Stimulated activated CD4-positive, alpha-beta T cell treated with anti-CD3 and anti-CD28 coated beads, Interleukin-4, amount 100 ng/mL, for 24 hours (primary cell): ENCODE measurements around the gene PIGL.
"Not testable (repeated sequence)": the region's sequence is repeated elsewhere in the genome, so short reads cannot be mapped to it uniquely, and the experiment has no call there.

Experiments used
- DNase-seq: peaks from one replicate; pipeline ENCODE4 v3.0.0-alpha.2; 2020

Gene PIGL

GRCh38 chr17:16217002-16217635 lies at the start of gene PIGL:
Gene PIGL (plus strand): TSS chr17:16217210. CDS start chr17:16217227, 17 bp downstream.
- DNase-seq, result peak; percentile 93

- DNase-seq, result no peak
Measured at GRCh38 chr17:16171613-16172012, 45.4 kb upstream of the PIGL start.

- no peak for DNase-seq
Measured at GRCh38 chr17:16178836-16179235, 38.2 kb upstream of the PIGL start.

DNA sequence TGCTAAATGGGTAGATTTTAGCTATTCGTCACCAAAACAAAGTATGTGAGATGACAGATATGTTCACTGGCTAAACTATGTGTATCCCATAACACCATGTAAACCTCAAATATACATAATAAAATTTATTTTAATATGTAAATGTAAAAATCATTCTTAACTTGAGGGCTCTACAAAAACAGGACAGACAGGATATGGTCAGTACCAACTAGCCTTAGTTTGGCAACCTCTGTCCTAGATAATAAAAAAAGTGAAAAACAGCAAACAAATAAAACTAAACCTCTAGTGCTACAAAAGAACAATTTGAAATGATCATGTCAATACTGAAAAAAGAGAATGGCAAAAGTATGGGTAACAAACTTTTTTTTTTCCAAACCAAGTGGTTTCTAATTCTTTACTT lies 35.4 kb upstream of the PIGL start:
- no peak for DNase-seq

- no peak for DNase-seq
Measured at GRCh38 chr17:16187642-16188041, 29.4 kb upstream of the PIGL start.

DNA sequence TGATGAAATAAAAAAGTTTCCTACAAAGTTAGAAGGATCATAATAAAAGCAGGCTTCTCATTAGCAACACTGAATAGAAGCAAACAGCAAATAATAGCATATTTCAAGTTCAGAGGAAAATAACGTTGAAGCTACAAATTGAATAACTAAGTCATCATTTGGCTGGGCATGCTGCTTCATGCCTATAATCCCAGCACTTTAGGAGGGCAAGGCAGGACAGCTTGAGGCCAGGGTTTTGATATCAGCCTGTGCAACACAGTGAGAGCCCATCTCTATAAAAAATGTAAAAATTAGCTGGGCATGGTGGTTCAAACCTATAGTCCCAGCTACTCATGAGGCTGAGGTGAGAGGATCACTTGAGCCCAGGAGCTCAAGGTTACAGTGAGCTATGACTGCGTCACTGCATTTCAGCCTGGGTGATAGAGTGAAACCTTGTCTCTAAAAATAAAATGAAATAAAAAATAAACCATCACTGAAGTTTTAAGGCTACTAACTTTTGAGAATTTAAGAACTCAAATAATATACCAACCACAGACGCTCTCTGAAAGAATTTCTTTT lies 27.1 kb upstream of the PIGL start:
- DNase-seq, result no peak

DNA sequence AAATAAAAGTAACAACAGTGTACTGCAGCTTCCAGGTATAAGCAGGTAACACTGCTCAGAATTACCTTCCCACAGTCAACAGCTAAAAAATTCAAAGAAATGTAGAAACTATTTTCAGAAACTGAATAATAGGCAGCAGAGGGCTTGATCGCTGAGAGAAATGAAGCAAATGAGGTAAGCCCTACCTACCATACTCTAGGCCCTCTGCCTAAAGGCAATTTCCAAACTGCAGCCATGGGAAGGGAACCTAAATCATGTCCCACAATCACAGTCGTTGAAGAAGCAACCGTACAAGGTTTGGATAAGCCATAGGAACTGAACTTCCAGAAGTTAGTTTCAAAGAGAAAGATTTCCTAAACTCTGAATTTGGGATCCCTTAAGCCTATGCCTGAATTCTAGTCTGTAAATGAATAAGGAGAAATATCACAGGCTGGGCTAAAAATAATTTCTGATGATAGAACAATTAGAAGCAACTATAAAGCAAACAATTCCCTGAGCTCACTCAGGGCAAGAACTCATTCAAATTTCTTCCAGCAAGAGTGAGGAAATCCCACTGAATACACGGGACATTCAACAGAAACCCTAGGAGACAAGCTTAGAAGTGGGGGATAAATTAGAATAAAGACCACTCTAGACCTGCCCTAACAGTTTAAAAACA lies 26.2 kb upstream of the PIGL start:
- no peak for DNase-seq

- no peak for DNase-seq
Measured at GRCh38 chr17:16191604-16192003, 25.4 kb upstream of the PIGL start.

DNA sequence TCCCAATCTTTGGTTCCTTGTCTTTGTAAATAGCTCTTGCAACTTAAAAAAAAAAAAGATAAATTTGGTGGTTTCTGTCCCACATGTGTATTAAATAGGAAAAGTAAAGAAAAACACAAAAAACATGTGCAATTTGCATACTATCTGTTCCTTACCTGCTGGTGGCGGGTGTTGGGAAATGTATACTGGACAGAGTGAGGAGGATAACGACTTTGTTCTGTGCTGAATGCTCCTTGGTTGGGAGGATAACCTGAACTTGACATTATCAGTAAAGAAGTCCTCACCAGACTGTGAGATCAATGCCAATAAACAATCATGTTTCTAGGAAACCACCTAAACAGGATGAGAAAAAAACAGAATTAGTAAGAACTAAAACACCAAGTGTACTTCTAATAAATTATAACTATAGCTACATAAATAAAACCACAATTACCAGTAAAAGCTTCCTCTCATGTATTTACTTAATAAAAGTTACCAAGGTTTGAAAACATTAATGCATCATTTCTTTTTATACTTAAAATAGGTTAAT lies 22.6 kb upstream of the PIGL start:
- DNase-seq, result not testable (repeated sequence)

DNA sequence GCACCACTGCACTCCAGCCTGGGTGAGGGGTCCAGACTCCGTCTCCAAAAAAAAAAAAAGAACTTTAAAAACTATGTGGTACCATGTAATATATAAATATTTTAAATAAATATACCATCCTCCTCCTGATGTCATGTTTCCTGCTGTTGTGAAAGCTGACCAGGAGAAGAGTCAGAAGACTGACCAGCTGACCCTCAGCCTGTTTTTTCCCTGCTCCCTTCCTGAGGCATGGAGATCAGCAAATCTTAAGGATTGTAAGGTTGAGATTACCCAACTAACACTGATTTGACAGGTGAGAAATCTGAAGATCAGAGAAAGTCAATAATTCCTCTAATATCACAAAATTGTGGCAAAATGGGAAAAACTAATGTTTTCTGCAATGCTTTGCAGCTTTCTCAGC lies 19.7 kb upstream of the PIGL start:
- DNase-seq, result no peak

GRCh38 chr17:16199093-16199492 lies 17.9 kb upstream of the PIGL start:
- no peak for DNase-seq

DNA sequence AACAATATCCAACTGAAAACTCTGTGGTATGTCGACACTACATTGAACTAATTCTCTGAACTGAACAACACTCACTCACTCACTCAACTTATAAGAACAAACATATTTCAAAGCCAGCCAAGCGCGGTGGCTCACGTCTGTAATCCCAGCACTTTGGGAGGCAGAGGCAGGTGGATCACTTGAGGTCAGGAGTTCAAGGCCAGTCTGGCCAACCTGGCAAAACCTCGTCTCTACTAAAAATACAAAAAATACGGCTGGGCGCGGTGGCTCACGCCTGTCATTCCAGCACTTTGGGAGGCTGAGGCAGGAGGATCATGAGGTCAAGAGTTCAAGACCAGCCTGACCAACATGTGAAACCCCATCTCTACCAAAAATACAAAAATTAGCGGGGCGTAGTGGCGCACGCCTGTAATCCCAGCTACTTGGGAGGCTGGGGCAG lies 15.3 kb upstream of the PIGL start:
- not testable (repeated sequence) for DNase-seq

GRCh38 chr17:16202554-16203500 lies 14.2 kb upstream of the PIGL start:
- DNase-seq, result not testable (repeated sequence)

DNA sequence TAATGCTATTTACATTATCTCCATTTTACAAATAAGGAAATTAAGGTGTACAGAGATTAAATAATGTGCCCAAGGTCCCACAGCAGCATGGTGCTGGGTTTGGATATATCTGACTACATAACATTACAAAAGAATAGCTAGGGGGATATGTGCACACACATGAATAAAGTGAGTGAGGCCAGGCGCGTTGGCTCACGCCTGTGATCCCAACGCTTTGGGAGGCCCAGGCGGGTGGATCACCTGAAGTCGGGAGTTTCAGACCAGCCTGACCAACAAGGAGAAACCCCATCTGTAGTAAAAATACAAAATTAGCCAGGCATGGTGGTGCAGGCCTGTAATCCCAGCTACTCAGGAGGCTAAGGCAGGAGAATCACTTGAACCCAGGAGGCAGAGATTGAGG lies 12.2 kb upstream of the PIGL start:
- not testable (repeated sequence) for DNase-seq

DNA sequence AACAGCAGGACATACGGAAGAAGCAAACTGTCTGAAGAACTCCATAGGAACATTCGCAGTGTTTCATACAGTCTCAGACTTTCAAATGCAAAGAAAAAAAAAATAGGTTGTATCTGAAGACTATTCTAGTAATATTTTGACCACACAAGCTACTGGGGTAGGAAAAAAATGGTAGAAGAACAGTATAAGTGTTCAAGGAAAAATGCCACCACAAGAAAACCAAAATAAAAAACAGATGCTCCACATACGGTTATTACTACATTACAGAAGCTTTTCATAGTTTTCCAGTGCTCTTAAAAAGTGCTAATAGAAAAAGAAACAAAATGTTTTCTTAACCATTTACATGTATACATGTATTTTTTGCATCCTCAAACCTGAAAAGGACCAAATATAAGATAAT lies 5.4 kb upstream of the PIGL start:
- DNase-seq, result no peak

GRCh38 chr17:16212793-16213192 lies 4.2 kb upstream of the PIGL start:
- no peak for DNase-seq

DNA sequence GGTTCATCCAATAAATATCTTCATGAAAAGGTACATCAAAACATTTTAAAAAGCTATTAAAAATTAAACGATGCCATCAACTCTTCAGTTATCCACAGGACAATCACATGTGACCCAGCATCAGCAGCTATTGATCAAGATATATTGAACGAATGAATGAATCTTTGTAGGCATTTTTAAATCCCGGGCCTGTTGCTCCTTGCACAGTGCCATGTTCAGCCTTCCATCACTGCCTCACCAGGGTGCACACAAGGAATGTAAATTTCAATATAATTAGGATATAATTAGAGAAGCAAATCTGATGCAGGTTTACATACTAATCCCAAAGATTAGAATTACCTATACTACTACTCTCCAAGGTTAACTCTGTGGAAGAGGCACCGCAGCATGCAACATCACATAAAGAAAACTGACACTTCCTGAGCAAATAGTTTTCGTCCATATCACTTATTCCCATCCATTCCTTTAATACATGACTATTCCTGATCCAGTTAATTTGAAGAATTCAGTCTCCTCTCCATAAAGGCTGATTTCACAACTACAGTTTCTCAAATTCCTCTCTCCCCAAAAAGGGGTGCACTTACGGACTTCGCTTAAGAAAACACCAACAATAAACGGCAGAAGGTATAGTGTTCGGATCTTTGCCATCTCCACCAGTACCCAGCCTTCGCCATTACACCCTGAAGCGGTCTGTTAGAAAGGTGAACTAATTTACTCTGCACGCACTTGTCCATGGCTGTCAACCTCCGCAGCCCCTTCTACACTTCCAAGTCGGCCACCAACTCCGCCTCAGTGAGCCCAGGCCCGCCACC lies 2.6 kb upstream of the PIGL start:
- DNase-seq, result no peak

DNA sequence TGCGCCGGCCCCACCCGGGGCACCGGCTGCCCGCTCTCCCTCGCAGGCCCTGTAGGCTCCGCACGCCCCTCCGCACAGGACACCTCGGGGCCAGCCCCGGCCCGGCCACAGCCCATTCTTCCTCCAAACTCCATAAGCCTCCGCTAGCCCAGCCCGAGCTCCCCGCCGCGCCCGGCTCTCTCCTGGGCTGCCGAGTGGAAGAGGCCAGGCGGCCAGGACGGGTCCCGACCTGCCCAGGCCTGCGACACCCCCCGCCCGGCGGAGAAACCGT lies 2.1 kb upstream of the PIGL start:
- no peak for DNase-seq

GRCh38 chr17:16215273-16215964 lies 1.6 kb upstream of the PIGL start, which contains the start of gene NCOR1:
Gene NCOR1 (minus strand): TSS chr17:16215534. CDS start chr17:16194569, 20,965 bp downstream.
- peak; percentile 90 for DNase-seq

DNA sequence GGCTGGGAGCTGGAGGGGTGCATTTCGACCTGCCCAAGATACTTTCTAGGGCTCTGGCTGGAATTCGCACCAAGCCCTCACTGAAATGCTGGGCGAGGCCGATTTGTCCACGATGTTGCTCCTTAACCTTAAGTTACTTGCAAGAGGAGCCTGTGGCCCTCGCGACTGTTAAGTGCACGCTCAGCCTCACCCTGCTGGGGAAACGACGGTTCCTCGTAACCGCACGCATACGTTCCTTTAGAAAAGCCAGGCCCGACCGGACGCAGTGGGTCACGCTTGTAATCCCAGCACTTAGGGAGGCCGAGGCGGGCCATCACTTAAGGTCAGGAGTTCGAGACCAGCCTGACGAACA lies 1.1 kb upstream of the PIGL start:
- no peak for DNase-seq

DNA sequence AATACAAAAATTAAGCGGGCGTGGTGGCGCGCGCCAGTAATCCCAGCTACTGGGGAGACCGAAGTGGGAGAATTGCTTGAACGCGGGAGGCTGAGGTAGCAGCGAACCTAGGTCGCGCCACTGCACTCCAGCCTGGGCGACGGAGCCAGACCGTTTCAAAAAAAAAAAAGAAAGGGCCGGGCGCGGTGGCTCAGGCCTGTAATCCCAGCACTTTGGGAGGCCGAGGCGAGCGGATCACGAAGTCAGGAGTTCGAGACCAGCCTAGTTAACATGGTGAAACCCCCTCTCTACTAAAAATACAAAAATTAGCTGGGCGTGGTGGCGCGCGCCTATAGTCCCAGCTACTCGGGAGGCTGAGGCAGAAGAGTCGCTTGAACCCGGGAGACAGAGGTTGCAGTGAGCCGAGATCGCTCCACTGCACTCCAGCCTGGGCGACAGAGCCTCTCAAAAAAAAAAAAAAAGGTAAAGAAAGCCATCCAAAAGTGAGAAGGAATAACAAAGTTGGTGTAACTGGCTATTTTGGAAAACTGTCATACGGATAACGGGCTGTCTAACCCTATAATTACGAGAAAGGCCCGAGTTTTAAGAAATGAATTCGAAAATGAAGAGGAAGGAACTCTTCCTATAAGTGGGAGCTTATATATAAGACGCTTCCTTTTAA lies 539 bp upstream of the PIGL start:
- DNase-seq, result not testable (repeated sequence)
